Measurements from ENCODE around the gene CLSTN3. TPM values are rescaled to one million over a fixed set of nuclear protein-coding genes. Genes with fewer than 3 reads are reported as not detected.

CLSTN3 gene
- total and polyA plus RNA-seq, 10 of the 15 experiments (the other 5 are each of a cell fraction or from before 2014, with no cell fraction given): 0.09 to 35.9 (median 11.3) TPM

DNA sequence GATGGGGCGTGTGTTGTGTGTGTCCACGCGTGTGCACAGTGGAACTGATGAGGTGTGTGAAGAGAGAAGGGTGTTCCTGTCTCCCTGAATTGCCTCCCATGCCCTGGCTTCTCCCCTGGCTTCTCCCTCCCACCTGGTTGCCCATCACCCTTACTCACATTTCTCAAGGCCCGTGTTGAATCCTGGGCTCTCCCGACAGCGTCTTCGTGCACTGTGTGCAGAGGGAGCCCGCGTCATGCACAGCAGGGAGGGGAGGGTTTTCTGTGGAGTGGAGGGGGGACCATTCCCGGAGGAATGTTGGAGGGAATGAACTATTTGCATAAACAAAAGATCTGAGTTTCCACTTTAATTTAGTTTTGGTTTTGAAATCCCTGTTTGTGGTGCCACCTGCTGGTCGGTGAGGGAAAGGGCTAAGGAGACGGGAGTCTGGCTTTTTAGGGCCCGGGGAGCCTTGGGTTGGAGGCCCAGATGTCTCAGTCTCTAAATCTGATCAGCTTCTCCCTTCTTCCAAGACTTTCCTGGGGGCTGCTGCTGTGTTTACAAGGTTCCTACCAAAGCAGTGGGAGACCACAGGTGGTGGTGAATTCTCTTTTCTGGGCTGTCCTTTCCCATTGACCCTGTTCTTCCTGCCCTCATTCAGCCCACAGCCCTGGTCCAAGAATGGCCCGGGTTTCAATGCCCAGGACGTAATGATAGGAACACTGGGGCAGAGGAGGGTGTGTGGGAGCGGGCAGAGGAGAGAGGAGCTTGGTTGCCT, 37.8 kb upstream of the CLSTN3 start, which contains the start of gene C1R (continued):
- TF ChIP-seq MEF2B (IDR thresholded peaks at IDR 0.05; ENCODE audit: partially characterized antibody, poor library complexity, severe bottlenecking) (no peak), EED (IDR thresholded peaks at IDR 0.05; ENCODE audit: low read depth) (0 out of 2 replicates have a peak, but pooled peaks have one; percentile 44), HDGF (IDR thresholded peaks at IDR 0.05) (no peak), BMI1 (IDR thresholded peaks at IDR 0.05; ENCODE audit: borderline replicate concordance) (no peak), ZNF384 (IDR thresholded peaks at IDR 0.05; ENCODE audit: borderline replicate concordance, low read depth, low read length) (no peak), ZNF24 (IDR thresholded peaks at IDR 0.05) (no peak), NR2C2 (IDR thresholded peaks at IDR 0.05; ENCODE audit: borderline replicate concordance, control insufficient read depth, insufficient read length, low read depth) (no peak), RBBP5 (conservative IDR thresholded peaks at IDR 0.05) (no peak), SMC3 (IDR thresholded peaks at IDR 0.05; ENCODE audit: borderline replicate concordance, low read length) (peak; percentile 76; the same call in 1 of the 2 replicates), BACH1 (IDR thresholded peaks at IDR 0.05; ENCODE audit: borderline replicate concordance) (no peak), IKZF1 (conservative IDR thresholded peaks at IDR 0.05) (peak; percentile 92), FOXM1 (IDR thresholded peaks at IDR 0.05; ENCODE audit: low read depth, low read length) (no peak), FOS (IDR thresholded peaks at IDR 0.05; ENCODE audit: borderline replicate concordance, extremely low read depth, insufficient read length) (no peak), ZNF274 (IDR thresholded peaks at IDR 0.05; ENCODE audit: insufficient read depth, insufficient read length) (no peak), SRF (IDR thresholded peaks at IDR 0.05; ENCODE audit: low read depth in 2 of 2, low read length in 2 of 2) (no peak), CREB1 (IDR thresholded peaks at IDR 0.05; ENCODE audit: low read depth) (no peak), STAT1 (conservative IDR thresholded peaks at IDR 0.05) (no peak), ZNF217 (IDR thresholded peaks at IDR 0.05) (no peak), ZBTB11 (CRISPR knock-in tag; IDR thresholded peaks at IDR 0.05) (no peak), SIN3A (IDR thresholded peaks at IDR 0.05; ENCODE audit: low read depth, low read length) (no peak), HSF1 (IDR thresholded peaks at IDR 0.05; ENCODE audit: low read depth, low read length) (no peak), NR2F1 (conservative IDR thresholded peaks at IDR 0.05) (no peak), MYB (IDR thresholded peaks at IDR 0.05; ENCODE audit: borderline replicate concordance, low read depth, low read length) (no peak), CREM (IDR thresholded peaks at IDR 0.05; ENCODE audit: low read depth) (0 out of 2 replicates have a peak, but pooled peaks have one; percentile 4)
- TF ChIP-seq, protein P1, sequence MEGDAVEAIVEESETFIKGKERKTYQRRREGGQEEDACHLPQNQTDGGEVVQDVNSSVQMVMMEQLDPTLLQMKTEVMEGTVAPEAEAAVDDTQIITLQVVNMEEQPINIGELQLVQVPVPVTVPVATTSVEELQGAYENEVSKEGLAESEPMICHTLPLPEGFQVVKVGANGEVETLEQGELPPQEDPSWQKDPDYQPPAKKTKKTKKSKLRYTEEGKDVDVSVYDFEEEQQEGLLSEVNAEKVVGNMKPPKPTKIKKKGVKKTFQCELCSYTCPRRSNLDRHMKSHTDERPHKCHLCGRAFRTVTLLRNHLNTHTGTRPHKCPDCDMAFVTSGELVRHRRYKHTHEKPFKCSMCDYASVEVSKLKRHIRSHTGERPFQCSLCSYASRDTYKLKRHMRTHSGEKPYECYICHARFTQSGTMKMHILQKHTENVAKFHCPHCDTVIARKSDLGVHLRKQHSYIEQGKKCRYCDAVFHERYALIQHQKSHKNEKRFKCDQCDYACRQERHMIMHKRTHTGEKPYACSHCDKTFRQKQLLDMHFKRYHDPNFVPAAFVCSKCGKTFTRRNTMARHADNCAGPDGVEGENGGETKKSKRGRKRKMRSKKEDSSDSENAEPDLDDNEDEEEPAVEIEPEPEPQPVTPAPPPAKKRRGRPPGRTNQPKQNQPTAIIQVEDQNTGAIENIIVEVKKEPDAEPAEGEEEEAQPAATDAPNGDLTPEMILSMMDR (IDR thresholded peaks at IDR 0.05 in 2 of 3, conservative IDR thresholded peaks at IDR 0.05 in 1 of 3; ENCODE audit: control insufficient read depth in 2 of 3, extremely low read depth in 1 of 3, insufficient read depth in 1 of 3, low read depth in 3 of 3, low read length in 3 of 3): peak; percentile 85 to 89 (median 88)
